HepG2 (cell line): ENCODE measurements around the gene USF2. TPM values are rescaled to one million over a fixed set of nuclear protein-coding genes. Genes with fewer than 3 reads are reported as not detected.
A peak's percentile ranks its signal among the peaks of the same experiment; 100 is the strongest.

Source experiments
- ARNTL ChIP-seq: sonication (generic); formaldehyde crosslinking; IDR thresholded peaks from 2 replicates; pipeline ENCODE4 v1.4.0; 2020; ENCODE audit warnings: mild to moderate bottlenecking, missing genetic modification reagents
- KDM5B ChIP-seq: sonication (generic); formaldehyde crosslinking; IDR thresholded peaks from 2 replicates; pipeline ENCODE4 v1.4.0; 2020; ENCODE audit warnings: missing genetic modification reagents, mild to moderate bottlenecking, borderline replicate concordance
- NBN ChIP-seq: fragments of 450-650 bp; conservative IDR thresholded peaks from 2 replicates; pipeline ENCODE4 v1.6.1; 2017
- NFE2 ChIP-seq: sonication (generic); formaldehyde crosslinking; IDR thresholded peaks from 2 replicates; pipeline ENCODE4 v1.4.0; 2020; ENCODE audit warnings: missing genetic modification reagents
- SUZ12 ChIP-seq: fragments of 150-350 bp; IDR thresholded peaks from 2 replicates; pipeline ENCODE4 v1.6.1; 2014; ENCODE audit warnings: low read depth, low read length
- TP53 ChIP-seq: sonication (generic); formaldehyde crosslinking; conservative IDR thresholded peaks from 2 replicates; pipeline ENCODE4 v1.4.0; 2020; ENCODE audit warnings: missing genetic modification reagents
- ZNF839 ChIP-seq: sonication (generic); formaldehyde crosslinking; IDR thresholded peaks from 2 replicates; pipeline ENCODE4 v1.4.0; 2020; ENCODE audit warnings: missing genetic modification reagents, mild to moderate bottlenecking, borderline replicate concordance
- ZSCAN25 ChIP-seq: sonication (generic); formaldehyde crosslinking; IDR thresholded peaks from 2 replicates; pipeline ENCODE4 v1.8.0; 2022; ENCODE audit warnings: mild to moderate bottlenecking, missing genetic modification reagents
- polyA plus RNA-seq, 8 experiments: library from polyadenylated mRNA; depleted of rRNA in 3 of 8; stranded (reverse) in 7 of 8; unstranded in 1 of 8; fragments of >200 nt; fragmentation: Illumina TruSeq in 4 of 8; extraction: Trizol in 4 of 8; gene quantifications; 2 replicates each; pipeline versions ENCODE4 v1.2.1 to v1.2.3, GENCODE V29; 2011 to 2016; ENCODE audit warnings: low read depth in 4 of 8, missing spikeins in 1 of 8, mixed read lengths in 1 of 8; ENCODE audit not compliant: insufficient read depth in 1 of 8
- total RNA-seq, 5 experiments: library from RNA; depleted of rRNA; stranded (reverse); fragments of >200 nt; fragmentation: Illumina TruSeq; extraction: Trizol; gene quantifications; 2 replicates each; pipeline ENCODE4 v1.2.3, GENCODE V29; 2016; ENCODE audit warnings: low read depth in 1 of 5
- TF ChIP-seq, protein P1 (sequence below): IDR thresholded peaks from 2 replicates; pipeline ENCODE4 v1.6.1; 2016; ENCODE audit warnings: mild to moderate bottlenecking
- TF ChIP-seq, protein P2 (sequence below): sonication (generic); formaldehyde crosslinking; IDR thresholded peaks from 2 replicates; pipeline ENCODE4 v1.4.0; 2020; ENCODE audit warnings: mild to moderate bottlenecking, missing genetic modification reagents, borderline replicate concordance
- TF ChIP-seq, protein P3 (sequence below): sonication (generic); formaldehyde crosslinking; IDR thresholded peaks from 2 replicates; pipeline ENCODE4 v1.4.0; 2020; ENCODE audit warnings: missing genetic modification reagents, borderline replicate concordance
- TF ChIP-seq, protein P4 (sequence below): sonication (generic); formaldehyde crosslinking; IDR thresholded peaks from 2 replicates; pipeline ENCODE4 v1.4.0; 2020; ENCODE audit warnings: mild to moderate bottlenecking, missing genetic modification reagents
- TF ChIP-seq, protein P5 (sequence below): sonication (generic); formaldehyde crosslinking; IDR thresholded peaks from 2 replicates; pipeline ENCODE4 v1.8.1; 2023; ENCODE audit warnings: mild to moderate bottlenecking, missing genetic modification reagents, borderline replicate concordance
- TF ChIP-seq, protein P6 (sequence below): sonication (generic); formaldehyde crosslinking; IDR thresholded peaks from 2 replicates; pipeline ENCODE4 v1.5.0; 2020; ENCODE audit warnings: missing genetic modification reagents
- TF ChIP-seq, protein P7 (sequence below): sonication (generic); formaldehyde crosslinking; IDR thresholded peaks from 2 replicates; pipeline ENCODE4 v1.5.1; 2020; ENCODE audit warnings: missing genetic modification reagents, mild to moderate bottlenecking, borderline replicate concordance

Gene USF2
- total and polyA plus RNA-seq, 2 of the 13 experiments (the other 11 are each of a cell fraction or from before 2014, with no cell fraction given): 54.9 to 106 TPM

DNA sequence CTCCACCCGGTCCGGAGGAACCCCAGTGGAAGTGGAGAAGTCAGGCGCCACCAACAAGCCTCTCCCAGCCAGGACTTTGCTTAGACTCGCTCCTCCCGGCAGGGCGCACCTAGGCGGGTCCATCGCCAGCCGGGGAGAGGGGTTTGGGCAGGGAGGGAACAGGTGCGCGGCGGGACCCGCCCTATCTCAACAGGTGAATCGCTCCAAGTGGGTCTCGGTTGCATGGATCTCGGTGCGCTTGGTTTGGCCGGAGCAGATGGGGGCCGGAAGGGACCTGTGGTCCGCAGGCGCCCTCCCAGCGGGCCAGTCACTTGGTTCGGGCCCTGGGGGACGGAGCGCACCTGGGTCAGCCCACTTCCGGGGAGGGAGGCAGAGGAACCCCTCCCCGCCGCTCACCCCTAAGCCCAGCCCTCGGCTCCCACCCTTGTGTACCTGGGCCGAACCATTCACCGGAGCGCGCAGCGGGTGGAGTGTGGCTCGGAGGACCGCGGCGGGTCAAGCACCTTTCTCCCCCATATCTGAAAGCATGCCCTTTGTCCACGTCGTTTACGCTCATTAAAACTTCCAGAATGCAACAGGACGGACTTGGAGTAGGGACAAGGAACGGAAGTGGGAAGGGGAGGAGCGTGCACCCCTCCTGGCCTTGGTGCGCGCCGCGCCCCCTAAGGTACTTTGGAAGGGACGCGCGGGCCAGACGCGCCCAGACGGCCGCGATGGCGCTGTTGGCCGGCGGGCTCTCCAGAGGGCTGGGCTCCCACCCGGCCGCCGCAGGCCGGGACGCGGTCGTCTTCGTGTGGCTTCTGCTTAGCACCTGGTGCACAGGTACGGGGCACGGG lies 20.2 kb upstream of the USF2 start, which contains the start of gene LSR (continued):
- peak; percentile 49; the same call in 1 of the 2 replicates for TF ChIP-seq ARNTL (CRISPR knock-in tag)
- TF ChIP-seq, protein P1, sequence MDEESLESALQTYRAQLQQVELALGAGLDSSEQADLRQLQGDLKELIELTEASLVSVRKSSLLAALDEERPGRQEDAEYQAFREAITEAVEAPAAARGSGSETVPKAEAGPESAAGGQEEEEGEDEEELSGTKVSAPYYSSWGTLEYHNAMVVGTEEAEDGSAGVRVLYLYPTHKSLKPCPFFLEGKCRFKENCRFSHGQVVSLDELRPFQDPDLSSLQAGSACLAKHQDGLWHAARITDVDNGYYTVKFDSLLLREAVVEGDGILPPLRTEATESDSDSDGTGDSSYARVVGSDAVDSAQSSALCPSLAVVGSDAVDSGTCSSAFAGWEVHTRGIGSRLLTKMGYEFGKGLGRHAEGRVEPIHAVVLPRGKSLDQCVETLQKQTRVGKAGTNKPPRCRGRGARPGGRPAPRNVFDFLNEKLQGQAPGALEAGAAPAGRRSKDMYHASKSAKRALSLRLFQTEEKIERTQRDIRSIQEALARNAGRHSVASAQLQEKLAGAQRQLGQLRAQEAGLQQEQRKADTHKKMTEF (CRISPR knock-in tag): peak; percentile 84
- peak; percentile 58; the same call in 1 of the 2 replicates for TF ChIP-seq KDM5B (CRISPR knock-in tag)
- TF ChIP-seq, protein P2, sequence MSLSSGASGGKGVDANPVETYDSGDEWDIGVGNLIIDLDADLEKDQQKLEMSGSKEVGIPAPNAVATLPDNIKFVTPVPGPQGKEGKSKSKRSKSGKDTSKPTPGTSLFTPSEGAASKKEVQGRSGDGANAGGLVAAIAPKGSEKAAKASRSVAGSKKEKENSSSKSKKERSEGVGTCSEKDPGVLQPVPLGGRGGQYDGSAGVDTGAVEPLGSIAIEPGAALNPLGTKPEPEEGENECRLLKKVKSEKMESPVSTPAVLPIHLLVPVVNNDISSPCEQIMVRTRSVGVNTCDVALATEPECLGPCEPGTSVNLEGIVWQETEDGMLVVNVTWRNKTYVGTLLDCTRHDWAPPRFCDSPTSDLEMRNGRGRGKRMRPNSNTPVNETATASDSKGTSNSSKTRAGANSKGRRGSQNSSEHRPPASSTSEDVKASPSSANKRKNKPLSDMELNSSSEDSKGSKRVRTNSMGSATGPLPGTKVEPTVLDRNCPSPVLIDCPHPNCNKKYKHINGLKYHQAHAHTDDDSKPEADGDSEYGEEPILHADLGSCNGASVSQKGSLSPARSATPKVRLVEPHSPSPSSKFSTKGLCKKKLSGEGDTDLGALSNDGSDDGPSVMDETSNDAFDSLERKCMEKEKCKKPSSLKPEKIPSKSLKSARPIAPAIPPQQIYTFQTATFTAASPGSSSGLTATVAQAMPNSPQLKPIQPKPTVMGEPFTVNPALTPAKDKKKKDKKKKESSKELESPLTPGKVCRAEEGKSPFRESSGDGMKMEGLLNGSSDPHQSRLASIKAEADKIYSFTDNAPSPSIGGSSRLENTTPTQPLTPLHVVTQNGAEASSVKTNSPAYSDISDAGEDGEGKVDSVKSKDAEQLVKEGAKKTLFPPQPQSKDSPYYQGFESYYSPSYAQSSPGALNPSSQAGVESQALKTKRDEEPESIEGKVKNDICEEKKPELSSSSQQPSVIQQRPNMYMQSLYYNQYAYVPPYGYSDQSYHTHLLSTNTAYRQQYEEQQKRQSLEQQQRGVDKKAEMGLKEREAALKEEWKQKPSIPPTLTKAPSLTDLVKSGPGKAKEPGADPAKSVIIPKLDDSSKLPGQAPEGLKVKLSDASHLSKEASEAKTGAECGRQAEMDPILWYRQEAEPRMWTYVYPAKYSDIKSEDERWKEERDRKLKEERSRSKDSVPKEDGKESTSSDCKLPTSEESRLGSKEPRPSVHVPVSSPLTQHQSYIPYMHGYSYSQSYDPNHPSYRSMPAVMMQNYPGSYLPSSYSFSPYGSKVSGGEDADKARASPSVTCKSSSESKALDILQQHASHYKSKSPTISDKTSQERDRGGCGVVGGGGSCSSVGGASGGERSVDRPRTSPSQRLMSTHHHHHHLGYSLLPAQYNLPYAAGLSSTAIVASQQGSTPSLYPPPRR (CRISPR knock-in tag): peak; percentile 21; the same call in 1 of the 2 replicates
- no peak for TF ChIP-seq NFE2
- TF ChIP-seq ZSCAN25 (CRISPR knock-in tag): peak; percentile 62
- peak; percentile 68 for TF ChIP-seq ZNF839 (CRISPR knock-in tag)
- TF ChIP-seq, protein P3, sequence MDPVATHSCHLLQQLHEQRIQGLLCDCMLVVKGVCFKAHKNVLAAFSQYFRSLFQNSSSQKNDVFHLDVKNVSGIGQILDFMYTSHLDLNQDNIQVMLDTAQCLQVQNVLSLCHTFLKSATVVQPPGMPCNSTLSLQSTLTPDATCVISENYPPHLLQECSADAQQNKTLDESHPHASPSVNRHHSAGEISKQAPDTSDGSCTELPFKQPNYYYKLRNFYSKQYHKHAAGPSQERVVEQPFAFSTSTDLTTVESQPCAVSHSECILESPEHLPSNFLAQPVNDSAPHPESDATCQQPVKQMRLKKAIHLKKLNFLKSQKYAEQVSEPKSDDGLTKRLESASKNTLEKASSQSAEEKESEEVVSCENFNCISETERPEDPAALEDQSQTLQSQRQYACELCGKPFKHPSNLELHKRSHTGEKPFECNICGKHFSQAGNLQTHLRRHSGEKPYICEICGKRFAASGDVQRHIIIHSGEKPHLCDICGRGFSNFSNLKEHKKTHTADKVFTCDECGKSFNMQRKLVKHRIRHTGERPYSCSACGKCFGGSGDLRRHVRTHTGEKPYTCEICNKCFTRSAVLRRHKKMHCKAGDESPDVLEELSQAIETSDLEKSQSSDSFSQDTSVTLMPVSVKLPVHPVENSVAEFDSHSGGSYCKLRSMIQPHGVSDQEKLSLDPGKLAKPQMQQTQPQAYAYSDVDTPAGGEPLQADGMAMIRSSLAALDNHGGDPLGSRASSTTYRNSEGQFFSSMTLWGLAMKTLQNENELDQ: peak; percentile 44; the same call in 1 of the 2 replicates
- TF ChIP-seq, protein P4, sequence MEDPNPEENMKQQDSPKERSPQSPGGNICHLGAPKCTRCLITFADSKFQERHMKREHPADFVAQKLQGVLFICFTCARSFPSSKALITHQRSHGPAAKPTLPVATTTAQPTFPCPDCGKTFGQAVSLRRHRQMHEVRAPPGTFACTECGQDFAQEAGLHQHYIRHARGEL: no peak
- TF ChIP-seq TP53 (CRISPR knock-in tag): no peak
- TF ChIP-seq, protein P5, sequence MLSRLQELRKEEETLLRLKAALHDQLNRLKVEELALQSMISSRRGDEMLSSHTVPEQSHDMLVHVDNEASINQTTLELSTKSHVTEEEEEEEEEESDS (CRISPR knock-in tag): no peak; the same call in 1 of the 2 replicates
- TF ChIP-seq SUZ12: no peak
- TF ChIP-seq, protein P6, sequence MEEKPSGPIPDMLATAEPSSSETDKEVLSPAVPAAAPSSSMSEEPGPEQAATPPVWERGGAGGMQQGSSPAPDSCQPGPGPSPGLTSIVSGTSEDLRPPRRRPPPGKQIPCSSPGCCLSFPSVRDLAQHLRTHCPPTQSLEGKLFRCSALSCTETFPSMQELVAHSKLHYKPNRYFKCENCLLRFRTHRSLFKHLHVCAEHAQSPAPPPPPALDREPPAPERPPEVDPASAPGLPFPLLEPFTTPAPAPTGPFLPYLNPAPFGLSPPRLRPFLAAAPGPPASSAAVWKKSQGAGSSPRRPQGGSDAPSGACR (CRISPR knock-in tag): peak; percentile 92
- TF ChIP-seq NBN: no peak
- TF ChIP-seq, protein P7, sequence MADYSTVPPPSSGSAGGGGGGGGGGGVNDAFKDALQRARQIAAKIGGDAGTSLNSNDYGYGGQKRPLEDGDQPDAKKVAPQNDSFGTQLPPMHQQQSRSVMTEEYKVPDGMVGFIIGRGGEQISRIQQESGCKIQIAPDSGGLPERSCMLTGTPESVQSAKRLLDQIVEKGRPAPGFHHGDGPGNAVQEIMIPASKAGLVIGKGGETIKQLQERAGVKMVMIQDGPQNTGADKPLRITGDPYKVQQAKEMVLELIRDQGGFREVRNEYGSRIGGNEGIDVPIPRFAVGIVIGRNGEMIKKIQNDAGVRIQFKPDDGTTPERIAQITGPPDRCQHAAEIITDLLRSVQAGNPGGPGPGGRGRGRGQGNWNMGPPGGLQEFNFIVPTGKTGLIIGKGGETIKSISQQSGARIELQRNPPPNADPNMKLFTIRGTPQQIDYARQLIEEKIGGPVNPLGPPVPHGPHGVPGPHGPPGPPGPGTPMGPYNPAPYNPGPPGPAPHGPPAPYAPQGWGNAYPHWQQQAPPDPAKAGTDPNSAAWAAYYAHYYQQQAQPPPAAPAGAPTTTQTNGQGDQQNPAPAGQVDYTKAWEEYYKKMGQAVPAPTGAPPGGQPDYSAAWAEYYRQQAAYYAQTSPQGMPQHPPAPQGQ (CRISPR knock-in tag): no peak
